AG04450 (cell line): ENCODE data around the gene KDM1B. TPM values are rescaled to one million over a fixed set of nuclear protein-coding genes. Genes with fewer than 3 reads are reported as not detected.
"Not testable (repeated sequence)": the region's sequence is repeated elsewhere in the genome, so short reads cannot be mapped to it uniquely, and the experiment has no call there.

Experiments used
- CTCF ChIA-PET: fragments of 300-600, 350-600 bp; formaldehyde crosslinking; extraction: SDS; loops from one replicate; lab custom pipeline; 2022; ENCODE audit warnings: antibody characterized with exemption, inconsistent platforms; lab: Charles Lee
- POLR2A ChIA-PET: fragments of 350-600 bp; formaldehyde crosslinking; extraction: SDS; loops from one replicate; lab custom pipeline; 2021; ENCODE audit warnings: antibody characterized with exemption, inconsistent platforms; lab: Yijun Ruan, JAX
- DNase-seq: peaks from one replicate; pipeline ENCODE4 v3.0.0-alpha.2; 2011; ENCODE audit warnings: low read depth, low spot score
- H3K27ac ChIP-seq: one replicate; pipeline ENCODE4 v1.5.1; 2012; ENCODE audit warnings: low read depth, low read length, control low read depth
- H3K27me3 ChIP-seq: one replicate; pipeline ENCODE4 v1.6.0; 2012; ENCODE audit warnings: low read length; ENCODE audit not compliant: control insufficient read depth, insufficient read depth
- H3K4me3 ChIP-seq: 2 replicates; pipeline ENCODE4 v1.5.1; 2011; ENCODE audit warnings: mild to moderate bottlenecking, low read depth, low read length, control low read depth
- H3K9me3 ChIP-seq: 2 replicates; pipeline ENCODE4 v1.5.1; 2012; ENCODE audit warnings: low read length; ENCODE audit not compliant: control insufficient read depth, insufficient read depth
- CTCF ChIP-seq: IDR thresholded peaks from 2 replicates; pipeline ENCODE4 v1.5.1; 2011; ENCODE audit warnings: low read depth, low read length, control low read depth, inconsistent platforms
- polyA plus RNA-seq: library from polyadenylated mRNA; depleted of rRNA; stranded (reverse); fragments of >200 nt; gene quantifications from 2 replicates; pipeline ENCODE4 v1.2.3, GENCODE V29; 2011

The KDM1B gene
- polyA plus RNA-seq, 1 experiment = 20.1 TPM

- Histone ChIP-seq H3K4me3 (no peak overlapping the region), H3K27me3 (no peaks in the 10 kb centered on the region), H3K27ac (no peak overlapping the region), H3K9me3 (no peaks in the 10 kb centered on the region)
- DNase-seq = no peak
- ChIA-PET CTCF (interaction anchor here (0.6 kb wide), 1 partner anchor 117 kb away, joined by 3 read pairs; no protein-coding TSS in a partner anchor), POLR2A (no interaction called here)
- no peak for TF ChIP-seq CTCF
These were observed 51.4 kb downstream of the KDM1B start for GRCh38 chr6:18206591-18206990.

- Histone ChIP-seq H3K27ac (no peak overlapping the region), H3K9me3 (no peaks in the 10 kb centered on the region), H3K27me3 (no peaks in the 10 kb centered on the region), H3K4me3 (no peak overlapping the region)
- ChIA-PET POLR2A (no interaction called here), CTCF (no interaction called here)
- DNase-seq = no peak
- no peak for TF ChIP-seq CTCF
These were observed 52.2 kb downstream of the KDM1B start for GRCh38 chr6:18207438-18207837.

GRCh38 chr6:18207949-18208348 is 52.7 kb downstream of the KDM1B start:
- POLR2A ChIA-PET = no interaction called here
- Histone ChIP-seq H3K4me3 (no peak overlapping the region), H3K27ac (no peak overlapping the region), H3K9me3 (no peaks in the 10 kb centered on the region), H3K27me3 (no peaks in the 10 kb centered on the region)
- CTCF ChIA-PET = interaction anchor here (0.5 kb wide), 1 partner anchor 523 kb away, joined by 5 read pairs; no protein-coding TSS in a partner anchor
- no peak for DNase-seq
- no peak for TF ChIP-seq CTCF

GRCh38 chr6:18208778-18209177 is 53.6 kb downstream of the KDM1B start:
- H3K27ac ChIP-seq, CTCF ChIA-PET, DNase-seq, H3K4me3 ChIP-seq, POLR2A ChIA-PET, H3K9me3 ChIP-seq, H3K27me3 ChIP-seq: not testable (repeated sequence)

- no peaks in the 10 kb centered on the region for H3K27me3 ChIP-seq
- H3K9me3 ChIP-seq = no peaks in the 10 kb centered on the region
- no peak overlapping the region for H3K4me3 ChIP-seq
- ChIA-PET POLR2A (interaction anchor here (0.5 kb wide), 1 partner anchor 247 kb away, joined by 3 read pairs; no protein-coding TSS in a partner anchor), CTCF (interaction anchor here (0.9 to 1.0 kb wide), 2 partner anchors 294 to 406 kb away, joined by 3 to 4 read pairs; no protein-coding TSS in a partner anchor)
- DNase-seq = no peak
- H3K27ac ChIP-seq = no peak overlapping the region
- no peak for TF ChIP-seq CTCF
These were observed 54.4 kb downstream of the KDM1B start for GRCh38 chr6:18209539-18210197.
